MM.1S (cell line): Measurements from ENCODE around the gene BCL2.

ENCODE experiments used
- CTCF ChIP-seq: fragments of 300-600 bp; sonication (generic); IDR thresholded peaks from 2 replicates; pipeline ENCODE4 v1.5.1; 2016; ENCODE audit warnings: antibody characterized with exemption, low read length, mixed read lengths
- EZH2 ChIP-seq: fragments of 300-600 bp; sonication (generic); optimal IDR thresholded peaks from 2 replicates; pipeline ENCODE3; 2017; ENCODE audit warnings: low read depth, mild to moderate bottlenecking, antibody characterized with exemption, low read length, mixed read lengths

- no peak for TF ChIP-seq CTCF
- no peak for TF ChIP-seq EZH2
Observed at GRCh38 chr18:63282793-63283192, 36.8 kb downstream of the BCL2 start.
